ENCODE results near the gene CEP83. TPM values are rescaled to one million over a fixed set of nuclear protein-coding genes. Genes with fewer than 3 reads are reported as not detected.

Gene CEP83
- total RNA-seq, 4 donors from 2014 or later = 19.0 to 34.5 (median 24.4) TPM

DNA sequence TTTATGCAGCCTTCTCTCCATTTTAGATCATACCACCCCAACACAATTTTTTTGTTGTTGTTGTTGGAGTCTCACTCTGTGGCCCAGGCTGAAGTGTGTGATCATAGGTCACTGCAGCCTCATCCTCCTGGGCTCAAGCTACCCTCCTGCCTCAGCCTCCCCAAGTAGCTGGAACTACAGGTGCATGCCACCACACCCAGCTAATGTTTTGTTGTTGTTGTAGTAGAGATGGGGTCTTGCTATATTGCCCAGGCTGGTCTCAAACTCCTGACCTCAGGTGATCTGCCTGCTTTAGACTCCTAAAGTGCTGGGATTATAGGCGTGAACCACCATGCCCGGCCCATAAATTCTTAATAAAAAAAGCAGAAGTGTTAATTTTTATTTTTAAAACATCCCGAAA lies 199.7 kb downstream of the CEP83 start:
- Histone ChIP-seq H3K27ac (no peak overlapping the region), H3K9me3 (no peaks in the 10 kb centered on the region), H3K4me3 (no peak overlapping the region), H3K4me1 (peaks cover 0 to 38% (median 17%) of the 10 kb centered on the region in 4 donors), H3K27me3 (no peaks in the 10 kb centered on the region), H3K36me3 (no peaks in the 10 kb centered on the region)
- 82 to 92% methylated on average over 3 of the region's 3 CpGs for WGBS, 2 donors
- DNase-seq (ENCODE audit: low spot score in 2 of 2) = no peak
- TF ChIP-seq POLR2A (IDR thresholded peaks at IDR 0.05) (no peak), EP300 (IDR thresholded peaks at IDR 0.05) (no peak)
- TF ChIP-seq, protein P1, sequence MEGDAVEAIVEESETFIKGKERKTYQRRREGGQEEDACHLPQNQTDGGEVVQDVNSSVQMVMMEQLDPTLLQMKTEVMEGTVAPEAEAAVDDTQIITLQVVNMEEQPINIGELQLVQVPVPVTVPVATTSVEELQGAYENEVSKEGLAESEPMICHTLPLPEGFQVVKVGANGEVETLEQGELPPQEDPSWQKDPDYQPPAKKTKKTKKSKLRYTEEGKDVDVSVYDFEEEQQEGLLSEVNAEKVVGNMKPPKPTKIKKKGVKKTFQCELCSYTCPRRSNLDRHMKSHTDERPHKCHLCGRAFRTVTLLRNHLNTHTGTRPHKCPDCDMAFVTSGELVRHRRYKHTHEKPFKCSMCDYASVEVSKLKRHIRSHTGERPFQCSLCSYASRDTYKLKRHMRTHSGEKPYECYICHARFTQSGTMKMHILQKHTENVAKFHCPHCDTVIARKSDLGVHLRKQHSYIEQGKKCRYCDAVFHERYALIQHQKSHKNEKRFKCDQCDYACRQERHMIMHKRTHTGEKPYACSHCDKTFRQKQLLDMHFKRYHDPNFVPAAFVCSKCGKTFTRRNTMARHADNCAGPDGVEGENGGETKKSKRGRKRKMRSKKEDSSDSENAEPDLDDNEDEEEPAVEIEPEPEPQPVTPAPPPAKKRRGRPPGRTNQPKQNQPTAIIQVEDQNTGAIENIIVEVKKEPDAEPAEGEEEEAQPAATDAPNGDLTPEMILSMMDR (IDR thresholded peaks at IDR 0.05) = no peak

DNA sequence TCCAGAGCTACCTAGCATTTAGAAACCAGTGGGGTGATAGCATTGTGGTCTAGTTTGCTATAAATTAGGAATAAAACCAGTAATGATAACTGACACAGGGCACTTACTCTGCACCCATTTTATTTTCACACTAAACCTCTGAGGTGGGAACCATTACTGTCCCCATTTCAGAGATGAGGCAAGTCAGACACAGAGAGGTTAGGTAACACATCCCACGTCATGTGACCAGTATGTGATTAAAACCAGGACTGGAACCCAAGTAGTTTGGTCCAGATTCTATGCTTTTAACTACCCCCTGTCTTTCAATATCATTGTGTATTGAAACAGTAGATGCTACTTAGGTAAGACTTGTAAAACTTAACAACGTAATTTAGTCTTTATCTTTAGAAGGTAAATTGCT lies 201.1 kb downstream of the CEP83 start:
- 81 to 83% methylated on average over 2 of the region's 2 CpGs for WGBS, 2 donors

More for the DNA sequence above, 201.1 kb downstream of the CEP83 start:
- no peaks in the 10 kb centered on the region for H3K9me3 ChIP-seq
- no peaks in the 10 kb centered on the region for H3K27me3 ChIP-seq
- peaks cover 0 to 32% (median 15%) of the 10 kb centered on the region in 4 donors for H3K4me1 ChIP-seq
- no peak for TF ChIP-seq POLR2A (IDR thresholded peaks at IDR 0.05)
- TF ChIP-seq EP300 (IDR thresholded peaks at IDR 0.05) = no peak
- TF ChIP-seq, protein P1 (IDR thresholded peaks at IDR 0.05) = no peak
- H3K36me3 ChIP-seq = no peaks in the 10 kb centered on the region
- no peak for DNase-seq (ENCODE audit: low spot score in 2 of 2)
- no peak overlapping the region for H3K4me3 ChIP-seq
- H3K27ac ChIP-seq = no peak overlapping the region

Other genes starting within 250 kb of the CEP83 start
- gene TMCC3, start 190.7 kb upstream of the CEP83 start, total RNA-seq = 10 to 100 TPM in 3 of 4 donors, 1 to 10 TPM in 1; 9.0 to 16.1 (median 14.6) TPM